Measurements from ENCODE around the gene SSC4D.
"Not testable (repeated sequence)": the region's sequence is repeated elsewhere in the genome, so short reads cannot be mapped to it uniquely, and the experiment has no call there.

The SSC4D gene

DNA sequence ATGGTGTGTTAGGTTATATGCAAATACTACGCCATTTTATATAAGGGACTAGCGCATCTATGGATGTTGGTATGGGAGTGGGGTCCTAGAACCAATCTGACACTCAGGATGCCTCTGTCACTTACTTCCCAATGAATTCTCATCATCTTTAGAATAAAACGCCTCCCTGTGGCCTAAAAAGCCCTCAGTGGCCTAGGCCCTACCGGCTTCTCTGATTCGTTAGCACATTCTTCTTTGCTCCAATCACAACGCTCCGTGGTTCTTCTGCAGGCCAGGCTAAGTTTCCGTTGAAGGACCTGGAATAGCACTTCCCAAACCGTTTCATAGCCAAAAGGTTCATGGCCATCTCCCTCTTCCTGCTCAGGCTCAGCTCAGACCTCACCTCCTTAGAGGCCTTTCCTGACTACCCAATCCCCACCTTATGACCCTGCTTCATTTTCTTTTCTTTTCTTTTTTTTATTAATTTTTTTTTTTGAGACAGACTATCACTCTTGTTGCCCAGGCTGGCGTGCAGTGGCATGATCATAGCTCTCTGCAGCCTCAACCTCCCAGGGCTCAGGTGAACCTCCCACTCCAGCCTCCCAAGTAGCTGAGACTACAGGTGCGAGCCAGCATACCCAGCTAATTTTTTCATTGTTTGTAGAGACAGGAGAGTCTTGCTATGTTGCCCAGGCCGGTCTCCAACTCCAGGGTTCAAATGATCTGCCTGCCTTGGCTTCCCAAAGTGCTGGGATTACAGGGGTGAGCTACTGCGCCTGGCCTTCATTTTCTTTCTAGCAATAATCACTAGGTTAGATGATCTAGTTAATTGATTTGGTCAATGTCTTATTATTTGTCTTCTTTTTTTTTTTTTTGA, 26.2 kb downstream of the SSC4D start:
- DNase-seq (ENCODE audit: low spot score), result no peak

- DNase-seq (ENCODE audit: low spot score), result no peak
Measured at GRCh38 chr7:76381814-76382213, 27.7 kb downstream of the SSC4D start.

DNA sequence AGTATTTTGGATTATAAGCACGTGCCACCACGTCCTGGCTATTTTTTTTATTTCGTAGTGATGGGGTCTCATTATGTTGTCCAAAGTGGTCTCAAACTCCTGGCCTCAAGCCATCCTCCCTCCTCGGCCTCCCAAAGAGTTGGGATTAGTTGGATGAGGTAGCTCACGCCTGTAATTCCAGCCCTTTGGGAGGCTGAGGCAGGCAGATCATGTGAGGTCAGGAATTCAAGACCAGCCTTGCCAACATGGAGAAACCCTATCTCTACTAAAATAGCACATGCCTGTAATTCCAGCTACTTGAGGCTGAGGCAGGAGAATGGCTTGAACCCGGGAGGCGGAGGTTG, 28.9 kb downstream of the SSC4D start:
- no peak for DNase-seq (ENCODE audit: low spot score)

DNA sequence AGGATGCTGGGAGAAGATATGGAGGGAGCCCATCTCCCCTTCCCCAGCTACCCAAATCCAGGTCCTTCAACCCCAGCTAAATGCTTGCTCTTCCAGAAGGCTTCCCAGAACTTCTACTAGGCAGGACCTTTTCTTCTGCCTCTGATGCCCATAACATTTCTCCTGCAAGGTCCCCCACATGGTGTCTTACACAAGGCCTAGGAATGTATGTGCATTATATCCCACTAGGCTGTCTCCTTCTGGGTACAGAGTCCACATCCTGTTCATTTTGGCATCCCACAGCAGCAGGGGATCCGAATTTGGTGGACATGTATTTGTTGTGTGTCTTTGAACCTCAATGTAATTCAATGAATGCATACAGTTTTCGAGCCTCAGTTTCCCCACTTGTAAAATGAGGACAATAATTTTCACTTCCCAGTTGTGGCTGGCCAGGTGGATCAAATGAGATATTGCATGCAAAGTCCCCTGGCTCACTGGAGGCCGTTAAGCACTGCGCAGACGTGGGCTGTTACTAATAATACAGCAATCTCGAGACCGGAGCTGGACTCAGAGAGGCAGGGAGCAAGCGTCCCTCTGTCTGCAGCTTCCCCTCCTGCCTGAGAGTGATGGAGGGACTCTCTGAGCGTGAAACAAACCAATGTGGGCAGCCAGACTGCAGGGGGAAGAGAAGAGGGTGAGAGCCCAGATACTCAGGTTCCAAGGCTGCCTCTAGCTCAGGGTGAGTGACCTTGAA, 32.1 kb downstream of the SSC4D start:
- DNase-seq (ENCODE audit: low spot score), result no peak

DNA sequence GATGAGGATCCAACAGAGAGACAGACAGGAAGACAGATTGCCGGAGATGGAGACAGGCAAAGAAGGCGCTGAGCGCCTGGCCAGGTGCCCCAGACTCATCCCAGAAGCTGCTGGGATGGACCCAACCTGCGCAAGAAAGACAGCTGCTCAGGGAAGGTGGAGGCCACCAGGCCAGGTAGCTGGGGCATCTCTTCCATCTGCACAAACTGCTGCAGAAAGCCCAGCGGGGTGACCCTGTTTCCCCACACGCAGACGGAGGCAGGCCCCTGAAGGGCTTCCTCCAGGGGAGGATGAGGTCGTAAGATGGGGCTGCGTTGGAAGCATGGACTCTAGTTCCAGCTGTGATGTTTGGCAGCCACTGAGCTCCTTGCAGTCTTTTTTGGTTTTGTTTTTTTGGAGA, 34.2 kb downstream of the SSC4D start:
- DNase-seq (ENCODE audit: low spot score), result no peak

- DNase-seq (ENCODE audit: low spot score), result no peak
Measured at GRCh38 chr7:76372984-76373833, 36.3 kb downstream of the SSC4D start.

DNA sequence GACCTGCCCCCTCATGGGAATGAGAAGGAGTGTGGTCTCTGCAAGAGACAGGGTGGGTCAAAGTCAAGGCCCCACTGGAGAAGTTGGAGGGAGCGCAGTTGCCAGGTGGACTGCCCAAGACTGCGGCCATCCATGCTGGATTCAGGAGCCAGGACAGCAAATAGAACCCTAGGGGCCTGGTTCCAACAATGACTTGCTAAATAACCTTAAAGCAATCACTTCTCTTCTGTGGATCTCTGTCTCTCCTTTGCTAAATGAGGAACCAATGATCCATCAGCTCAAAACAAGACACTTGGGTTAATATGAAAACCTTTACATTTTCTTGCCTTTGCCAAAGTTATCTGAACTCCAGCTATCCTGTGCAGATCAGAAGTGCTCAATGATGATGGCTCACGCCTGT, 38.1 kb downstream of the SSC4D start:
- no peak for DNase-seq (ENCODE audit: low spot score)

GRCh38 chr7:76369018-76369417, 40.5 kb downstream of the SSC4D start:
- no peak for DNase-seq (ENCODE audit: low spot score)

DNA sequence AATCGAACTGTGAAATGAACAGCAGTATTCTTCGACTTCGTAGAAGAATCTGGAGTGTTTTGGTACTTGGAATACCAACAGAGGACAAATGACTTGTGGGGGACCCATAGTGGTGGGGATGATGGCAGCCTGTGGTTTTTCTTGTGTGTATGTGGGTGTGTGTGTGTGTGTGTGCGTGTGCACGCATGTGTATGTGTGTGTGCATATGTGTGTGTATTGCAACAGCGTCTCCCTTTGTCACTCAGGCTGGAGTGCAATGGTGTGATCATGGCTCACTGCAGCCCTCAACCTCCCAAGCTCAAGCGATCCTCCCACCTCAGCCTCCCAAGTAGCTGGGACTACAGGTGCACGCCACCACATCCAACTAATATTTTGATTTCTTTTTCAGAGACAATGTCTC, 41.3 kb downstream of the SSC4D start:
- DNase-seq (ENCODE audit: low spot score), result no peak

- DNase-seq (ENCODE audit: low spot score), result no peak
Measured at GRCh38 chr7:76364198-76364584, 45.3 kb downstream of the SSC4D start.

- DNase-seq (ENCODE audit: low spot score), result not testable (repeated sequence)
Measured at GRCh38 chr7:76363754-76364153, 45.7 kb downstream of the SSC4D start.

GRCh38 chr7:76359978-76360638, 49.4 kb downstream of the SSC4D start:
- DNase-seq (ENCODE audit: low spot score), result no peak

DNA sequence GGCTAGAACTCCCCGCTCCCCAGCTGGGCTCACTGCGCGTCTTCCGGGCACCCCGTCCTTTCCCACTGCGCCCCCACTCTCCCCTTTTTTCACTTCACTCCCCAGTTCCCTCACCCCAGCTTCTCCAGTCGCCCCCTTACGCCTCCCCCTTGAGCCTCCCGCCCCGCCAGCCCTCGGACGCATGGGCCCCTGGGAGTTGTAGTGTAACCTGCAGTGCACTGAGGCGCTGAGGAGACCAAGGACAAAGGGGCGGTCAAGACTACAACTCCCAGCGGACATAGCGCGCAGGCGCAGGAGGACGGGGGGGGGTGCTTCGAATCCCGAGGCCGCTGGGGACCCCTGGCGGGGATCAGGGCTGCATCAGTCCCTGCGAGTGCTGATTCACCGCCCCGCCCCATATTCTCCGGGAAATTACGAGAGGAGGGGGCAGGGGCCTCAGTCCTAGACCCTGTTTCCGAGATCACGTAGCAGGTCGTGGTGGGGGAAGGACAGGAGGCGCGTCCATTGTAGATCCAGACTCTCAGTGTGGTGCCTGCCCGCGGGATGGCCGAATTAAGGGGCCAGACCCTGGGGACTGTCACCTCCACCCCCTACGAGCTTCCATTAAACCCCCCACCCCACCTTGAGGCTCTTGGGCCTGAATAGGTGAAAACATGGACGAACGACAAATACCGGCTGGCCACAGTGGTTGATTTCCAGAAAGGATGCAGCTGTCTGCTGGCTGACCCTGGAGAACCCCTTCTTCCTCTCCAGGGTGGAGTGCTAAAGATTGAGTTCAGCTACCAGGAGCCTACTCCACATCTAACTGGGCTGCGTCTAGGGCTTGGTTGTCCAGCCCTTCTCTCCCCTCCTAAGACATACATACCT, 50.2 kb downstream of the SSC4D start:
- peak; percentile 98 for DNase-seq (ENCODE audit: low spot score)

- DNase-seq (ENCODE audit: low spot score), result peak; percentile 91
Measured at GRCh38 chr7:76358481-76359110, 50.9 kb downstream of the SSC4D start, which contains the start of gene YWHAG. YWHAG (minus strand) TSS chr7:76358991; CDS start chr7:76358808, 183 bp downstream.

DNA sequence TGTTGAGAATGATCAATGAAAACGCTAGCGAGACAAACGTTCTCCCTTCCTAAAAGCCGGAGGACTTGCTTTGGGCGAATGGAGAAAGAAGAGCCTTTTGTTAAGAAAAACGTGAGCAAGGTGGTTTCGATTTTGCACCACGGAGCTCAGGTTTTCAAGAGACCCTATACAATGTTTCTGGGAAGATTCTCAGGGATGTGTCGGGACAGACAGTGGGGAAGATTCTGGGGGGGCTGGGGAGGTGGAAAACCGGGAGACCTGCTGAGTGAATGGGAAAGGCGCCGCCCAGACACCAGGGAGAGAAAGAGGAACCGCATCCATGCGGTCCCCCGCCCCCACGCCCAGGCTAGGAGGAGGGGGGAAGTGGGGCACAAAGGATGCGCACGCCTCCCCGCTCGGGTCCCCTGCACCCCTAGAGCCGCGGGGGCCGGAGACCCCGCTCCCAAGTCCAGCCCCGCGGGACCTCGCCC, 51.5 kb downstream of the SSC4D start:
- DNase-seq (ENCODE audit: low spot score), result peak; percentile 75

DNA sequence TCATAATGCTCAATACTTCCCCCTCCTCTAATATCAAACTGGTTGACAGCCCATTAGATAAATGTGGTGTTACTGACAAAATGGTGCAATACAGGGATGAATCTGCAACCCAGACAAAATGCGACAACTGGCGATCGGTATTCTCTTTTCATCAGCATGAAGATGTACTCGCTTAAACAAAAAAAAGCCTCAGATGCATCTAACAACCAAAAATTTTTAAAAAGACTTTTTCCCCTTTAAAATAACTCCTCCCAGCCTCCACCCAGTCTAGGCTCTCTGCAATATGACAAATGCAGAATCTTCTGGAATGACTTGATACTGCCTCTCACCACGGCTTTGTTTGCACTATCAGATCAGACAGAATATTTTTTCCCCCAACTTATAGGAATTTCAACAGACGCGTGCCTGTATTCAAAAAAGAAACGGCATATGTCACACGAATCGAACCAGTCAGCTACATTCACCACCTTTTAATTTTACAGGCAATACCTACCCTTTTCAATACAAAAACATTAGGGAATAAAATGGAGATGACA, 52.0 kb downstream of the SSC4D start:
- DNase-seq (ENCODE audit: low spot score), result no peak

GRCh38 chr7:76356823-76357222, 52.7 kb downstream of the SSC4D start:
- DNase-seq (ENCODE audit: low spot score), result no peak

- DNase-seq (ENCODE audit: low spot score), result no peak
Measured at GRCh38 chr7:76356115-76356514, 53.4 kb downstream of the SSC4D start.

- DNase-seq (ENCODE audit: low spot score), result peak; percentile 68
Measured at GRCh38 chr7:76354981-76355730, 54.3 kb downstream of the SSC4D start.
